DMS153 (cell line): Measurements from ENCODE around the gene TNIK.

Experiments used
- DNase-seq: peaks from one replicate; lab custom pipeline; 2025; lab: John Stamatoyannopoulos, UW

Gene TNIK

GRCh38 chr3:171340434-171340833 lies 119.8 kb downstream of the TNIK start:
- no peak for DNase-seq

GRCh38 chr3:171339598-171339997 lies 120.6 kb downstream of the TNIK start:
- DNase-seq: no peak

GRCh38 chr3:171336406-171336805 lies 123.8 kb downstream of the TNIK start:
- no peak for DNase-seq

- no peak for DNase-seq
These were observed 124.6 kb downstream of the TNIK start for GRCh38 chr3:171335559-171335958.

GRCh38 chr3:171334465-171334811 lies 125.8 kb downstream of the TNIK start:
- DNase-seq: no peak

- no peak for DNase-seq
These were observed 126.3 kb downstream of the TNIK start for GRCh38 chr3:171333784-171334464.

GRCh38 chr3:171330938-171331337 lies 129.3 kb downstream of the TNIK start:
- no peak for DNase-seq

- no peak for DNase-seq
These were observed 130.5 kb downstream of the TNIK start for GRCh38 chr3:171329746-171330145.

GRCh38 chr3:171328419-171329082 lies 131.7 kb downstream of the TNIK start:
- DNase-seq: peak; percentile 36

GRCh38 chr3:171327441-171328174 lies 132.6 kb downstream of the TNIK start:
- DNase-seq: no peak

- DNase-seq: no peak
These were observed 133.3 kb downstream of the TNIK start for GRCh38 chr3:171326717-171327440.

GRCh38 chr3:171323938-171324536 lies 136.2 kb downstream of the TNIK start:
- no peak for DNase-seq

GRCh38 chr3:171321559-171322360 lies 138.4 kb downstream of the TNIK start:
- DNase-seq: no peak

- no peak for DNase-seq
These were observed 139.3 kb downstream of the TNIK start for GRCh38 chr3:171320750-171321558.

GRCh38 chr3:171317171-171317570 lies 143.0 kb downstream of the TNIK start:
- peak; percentile 38 for DNase-seq

- DNase-seq: no peak
These were observed 144.3 kb downstream of the TNIK start for GRCh38 chr3:171315919-171316318.

- DNase-seq: no peak
These were observed 145.1 kb downstream of the TNIK start for GRCh38 chr3:171315101-171315500.

- DNase-seq: no peak
These were observed 145.9 kb downstream of the TNIK start for GRCh38 chr3:171314341-171314740.

GRCh38 chr3:171313702-171314101 lies 146.5 kb downstream of the TNIK start:
- no peak for DNase-seq

- DNase-seq: no peak
These were observed 147.5 kb downstream of the TNIK start for GRCh38 chr3:171312741-171313140.
